Body of pancreas (tissue), 4 donors: ENCODE data around the gene ST6GALNAC3. TPM values are rescaled to one million over a fixed set of nuclear protein-coding genes. Genes with fewer than 3 reads are reported as not detected.
A peak's percentile ranks its signal among the peaks of the same experiment; 100 is the strongest.

Source experiments
- ATAC-seq: fragments of 150-250 bp; one replicate; pipeline ENCODE4 v1.9.1; 2016
- DNase-seq, 4 donors: peaks; one replicate each; pipeline ENCODE4 v3.0.0-alpha.2; 2019
- H3K27ac ChIP-seq, 4 donors: fragments of 200-600 bp; sonication (generic); 1 replicate in 3 of 4; 2 replicates in 1 of 4; pipeline versions ENCODE4 v1.5.1 to v1.6.1; 2016 to 2019; ENCODE audit warnings: mild to moderate bottlenecking in 1 of 4, mixed read lengths in 1 of 4, moderate library complexity in 1 of 4
- H3K27me3 ChIP-seq, 2 donors: fragments of 200-600 bp; sonication (generic); one replicate each; pipeline ENCODE4 v1.6.0; 2016; ENCODE audit warnings: mild to moderate bottlenecking in 1 of 2
- H3K36me3 ChIP-seq, 2 donors: fragments of 200-600 bp; sonication (generic); replicated peaks in 1 of 2; 2 replicates each; pipeline ENCODE4 v1.5.1; 2016; ENCODE audit warnings: low read depth in 2 of 2; ENCODE audit not compliant: insufficient read depth in 1 of 2
- H3K4me1 ChIP-seq: fragments of 200-600 bp; sonication (generic); one replicate; pipeline ENCODE4 v1.6.0; 2016
- H3K4me3 ChIP-seq, 2 donors: fragments of 200-600 bp; sonication (generic); 1 replicate in 1 of 2; 2 replicates in 1 of 2; pipeline ENCODE4 v1.5.1; 2016 to 2019
- H3K9me3 ChIP-seq, 3 donors: fragments of 200-600 bp; sonication (generic); 1 replicate in 2 of 3; 2 replicates in 1 of 3; pipeline ENCODE4 v1.5.1; 2016
- POLR2A ChIP-seq, 3 donors: fragments of 450-650 bp; IDR thresholded peaks; one replicate each; pipeline ENCODE4 v1.6.1; 2016; ENCODE audit warnings: antibody characterized with exemption in 3 of 3, mild to moderate bottlenecking in 2 of 3
- WGBS, 2 donors: methylation state at CpG; one replicate each; pipeline ENCODE4 v1.1.5; 2017; 5-methylcytosine and 5-hydroxymethylcytosine counted together
- intact Hi-C: fragments of 100-400 bp; cut with DNase I; formaldehyde crosslinking; loops from one replicate; pipeline ENCODE4 v1.15.1; 2023
- total RNA-seq, 2 donors: library from RNA; depleted of rRNA; stranded (reverse); fragments of >200 nt; gene quantifications; one replicate each; pipeline ENCODE4 v1.1.0, GENCODE V29; 2016
- TF ChIP-seq, protein P1 (sequence below), 7 experiments: fragments of 450-650 bp in 4 of 7; fragments of 200-600 bp in 3 of 7; sonication (generic) in 3 of 7; IDR thresholded peaks; one replicate each; pipeline ENCODE4 v1.5.1; 2016 to 2019; ENCODE audit warnings: antibody characterized with exemption in 7 of 7

Gene ST6GALNAC3
- total RNA-seq, 2 donors from 2014 or later, result 1.3 to 2.3 TPM

DNA sequence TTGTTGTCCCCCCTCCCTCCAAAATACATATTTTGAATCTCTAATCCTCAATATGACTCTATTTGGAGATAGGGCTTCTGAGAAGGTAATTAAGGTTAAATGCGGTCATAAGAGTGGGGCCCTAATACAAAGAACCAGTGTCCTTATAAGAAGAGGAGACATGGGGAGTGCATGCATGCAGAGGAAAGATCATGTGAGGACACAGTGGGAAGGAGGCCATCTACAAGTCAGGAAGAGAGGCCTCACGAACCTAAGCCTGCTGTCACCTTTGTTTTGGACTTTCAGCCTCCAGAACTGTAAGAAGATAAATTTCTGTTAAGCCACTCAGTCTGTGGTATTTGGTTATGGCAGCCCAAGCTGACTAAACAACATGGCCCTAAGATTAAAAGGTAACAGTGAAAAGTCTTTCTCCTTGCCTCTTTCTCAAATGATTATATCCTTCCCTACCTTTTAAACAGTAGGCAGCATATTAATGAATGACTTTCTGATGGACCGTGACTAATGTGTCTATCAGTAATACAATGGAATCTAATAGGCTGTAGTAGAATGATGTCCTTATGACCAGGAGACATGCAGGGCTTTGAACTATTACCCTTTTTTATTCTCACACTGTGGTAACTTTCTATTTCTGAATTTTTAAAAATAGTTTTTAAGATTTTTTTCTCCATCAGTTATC, 40.6 kb upstream of the ST6GALNAC3 start:
- intact Hi-C loops, result no loop called here
- DNase-seq (no peak), ATAC-seq (no peak)
- no peak overlapping the region for H3K4me3 ChIP-seq
- H3K27me3 ChIP-seq, result no peaks in the 10 kb centered on the region
- 73 to 75% methylated on average over 3 of the region's 3 CpGs for WGBS, 2 donors
- no peaks in the 10 kb centered on the region for H3K36me3 ChIP-seq
- no peaks in the 10 kb centered on the region for H3K9me3 ChIP-seq
- H3K4me1 ChIP-seq, result no peaks in the 10 kb centered on the region
- no peak for TF ChIP-seq POLR2A (IDR thresholded peaks at IDR 0.05)
- TF ChIP-seq, protein P1, sequence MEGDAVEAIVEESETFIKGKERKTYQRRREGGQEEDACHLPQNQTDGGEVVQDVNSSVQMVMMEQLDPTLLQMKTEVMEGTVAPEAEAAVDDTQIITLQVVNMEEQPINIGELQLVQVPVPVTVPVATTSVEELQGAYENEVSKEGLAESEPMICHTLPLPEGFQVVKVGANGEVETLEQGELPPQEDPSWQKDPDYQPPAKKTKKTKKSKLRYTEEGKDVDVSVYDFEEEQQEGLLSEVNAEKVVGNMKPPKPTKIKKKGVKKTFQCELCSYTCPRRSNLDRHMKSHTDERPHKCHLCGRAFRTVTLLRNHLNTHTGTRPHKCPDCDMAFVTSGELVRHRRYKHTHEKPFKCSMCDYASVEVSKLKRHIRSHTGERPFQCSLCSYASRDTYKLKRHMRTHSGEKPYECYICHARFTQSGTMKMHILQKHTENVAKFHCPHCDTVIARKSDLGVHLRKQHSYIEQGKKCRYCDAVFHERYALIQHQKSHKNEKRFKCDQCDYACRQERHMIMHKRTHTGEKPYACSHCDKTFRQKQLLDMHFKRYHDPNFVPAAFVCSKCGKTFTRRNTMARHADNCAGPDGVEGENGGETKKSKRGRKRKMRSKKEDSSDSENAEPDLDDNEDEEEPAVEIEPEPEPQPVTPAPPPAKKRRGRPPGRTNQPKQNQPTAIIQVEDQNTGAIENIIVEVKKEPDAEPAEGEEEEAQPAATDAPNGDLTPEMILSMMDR (IDR thresholded peaks at IDR 0.05), result no peak
- H3K27ac ChIP-seq, result no peak overlapping the region

DNA sequence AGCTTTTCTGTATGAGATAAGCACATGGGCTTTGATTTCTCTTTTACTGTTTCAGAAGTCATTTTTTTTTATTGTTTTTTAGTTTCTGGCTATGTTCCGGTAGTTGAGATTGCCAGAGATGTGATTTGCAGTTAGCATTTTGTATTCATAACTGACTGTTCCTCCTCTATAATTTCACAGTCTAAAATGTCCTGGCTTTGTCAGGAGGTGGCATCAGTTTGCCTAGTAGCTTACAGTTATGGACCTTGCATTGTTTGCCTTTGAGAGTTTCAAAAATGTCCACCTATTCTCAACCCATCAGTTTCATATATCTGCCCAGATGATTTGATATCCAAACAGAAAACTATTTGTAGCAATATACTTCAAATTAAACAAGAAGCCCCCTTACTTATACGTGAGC, 39.5 kb upstream of the ST6GALNAC3 start:
- no peaks in the 10 kb centered on the region for H3K36me3 ChIP-seq
- no peaks in the 10 kb centered on the region for H3K9me3 ChIP-seq
- H3K4me1 ChIP-seq, result no peaks in the 10 kb centered on the region
- WGBS, 2 donors, result 61 to 82% methylated on average over 2 of the region's 2 CpGs
- intact Hi-C loops, result no loop called here
- no peak overlapping the region for H3K27ac ChIP-seq
- no peaks in the 10 kb centered on the region for H3K27me3 ChIP-seq
- DNase-seq (no peak), ATAC-seq (no peak)
- H3K4me3 ChIP-seq, result no peak overlapping the region
- no peak for TF ChIP-seq POLR2A (IDR thresholded peaks at IDR 0.05)
- TF ChIP-seq, protein P1 (IDR thresholded peaks at IDR 0.05), result peak in 1 of 7 experiments; percentile 10

DNA sequence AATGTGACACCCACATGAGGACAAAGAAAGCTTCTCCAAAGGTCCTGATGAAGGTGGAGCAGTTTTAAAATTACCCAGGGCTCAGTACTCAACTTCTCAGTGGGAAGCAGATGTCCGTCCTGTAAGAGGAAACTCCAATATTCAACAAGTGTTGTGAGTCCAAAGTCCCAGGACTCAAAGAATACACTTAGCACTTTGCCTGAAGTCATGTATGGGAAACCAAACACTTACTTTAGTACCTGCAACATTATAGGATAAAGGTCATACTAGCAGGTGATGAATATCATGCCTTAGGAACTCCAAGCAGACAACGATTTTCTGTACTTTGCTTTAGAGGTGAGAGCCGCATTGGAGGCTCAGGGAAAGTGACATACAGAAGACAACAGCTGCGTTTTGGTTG, 37.2 kb upstream of the ST6GALNAC3 start:
- Histone ChIP-seq H3K4me3 (no peak overlapping the region), H3K27me3 (no peaks in the 10 kb centered on the region), H3K4me1 (no peaks in the 10 kb centered on the region), H3K9me3 (no peaks in the 10 kb centered on the region), H3K27ac (no peak overlapping the region), H3K36me3 (no peaks in the 10 kb centered on the region)
- DNase-seq, result no peak
- WGBS, 2 donors, result 23 to 47% methylated on average over 4 of the region's 4 CpGs
- intact Hi-C loops, result no loop called here
- TF ChIP-seq POLR2A (IDR thresholded peaks at IDR 0.05), result no peak
- no peak for ATAC-seq

DNA sequence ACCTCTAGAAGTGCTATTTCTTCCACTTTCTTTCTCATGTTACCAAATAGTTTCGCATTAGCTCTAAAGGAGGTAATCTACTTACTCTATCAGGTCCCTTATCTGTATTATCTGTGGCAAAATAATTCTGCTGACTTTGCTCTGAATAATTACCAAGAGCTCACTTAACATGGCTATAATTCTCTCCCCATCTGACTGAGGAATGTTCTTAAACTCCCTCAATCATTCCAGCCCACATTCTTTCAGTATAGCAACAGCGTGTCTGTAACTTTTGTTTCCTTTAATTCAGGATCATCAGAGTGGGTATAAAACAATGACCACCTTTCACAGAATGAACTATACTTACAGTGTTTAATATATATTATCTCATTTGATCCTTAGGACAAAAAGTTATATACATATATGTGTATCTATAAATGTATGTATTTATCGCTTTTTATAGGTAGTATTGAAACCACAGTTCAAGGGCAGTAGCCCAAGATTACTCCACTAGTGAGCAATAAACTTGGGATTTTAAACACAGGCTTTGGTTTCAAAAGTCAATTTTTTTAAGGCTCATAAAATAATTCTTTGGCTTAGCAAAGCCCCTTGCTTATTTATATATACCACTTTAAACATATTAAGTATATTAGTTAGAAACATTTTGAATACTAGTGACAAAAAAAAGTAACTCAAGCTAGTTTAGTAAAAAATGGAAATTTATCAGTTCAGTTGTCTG, 36.1 kb upstream of the ST6GALNAC3 start:
- Histone ChIP-seq H3K36me3 (no peaks in the 10 kb centered on the region), H3K4me1 (no peaks in the 10 kb centered on the region), H3K27ac (no peak overlapping the region), H3K27me3 (no peaks in the 10 kb centered on the region), H3K4me3 (no peak overlapping the region), H3K9me3 (no peaks in the 10 kb centered on the region)
- intact Hi-C loops, result no loop called here
- no peak for DNase-seq
- no peak for TF ChIP-seq POLR2A (IDR thresholded peaks at IDR 0.05)
- TF ChIP-seq, protein P1 (IDR thresholded peaks at IDR 0.05), result no peak
- WGBS, 2 donors, result 62 to 66% methylated on average over 3 of the region's 3 CpGs
- no peak for ATAC-seq

DNA sequence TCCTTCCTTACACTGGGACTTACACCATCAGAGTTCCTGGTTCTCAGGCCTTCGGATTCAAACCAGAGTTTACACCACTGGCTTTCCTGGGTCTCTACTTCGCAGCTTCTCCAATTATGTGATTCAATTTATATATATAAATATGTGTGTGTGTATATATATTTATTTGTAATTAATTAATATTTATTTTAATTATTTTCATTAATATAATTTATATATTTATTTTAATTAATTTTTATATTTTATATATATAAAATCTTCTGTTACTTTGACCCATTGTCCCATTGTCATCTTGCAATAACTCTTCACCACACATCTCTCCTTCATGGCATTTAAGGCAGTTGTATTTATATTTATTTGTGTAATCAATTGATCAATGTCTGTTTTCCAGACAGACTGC, 28.4 kb upstream of the ST6GALNAC3 start:
- no peak for TF ChIP-seq POLR2A (IDR thresholded peaks at IDR 0.05)
- TF ChIP-seq, protein P1 (IDR thresholded peaks at IDR 0.05), result no peak
- Histone ChIP-seq H3K27ac (no peak overlapping the region), H3K4me3 (no peak overlapping the region), H3K36me3 (no peaks in the 10 kb centered on the region), H3K27me3 (no peaks in the 10 kb centered on the region), H3K4me1 (no peaks in the 10 kb centered on the region), H3K9me3 (no peaks in the 10 kb centered on the region)
- intact Hi-C loops, result no loop called here
- DNase-seq, result no peak
- no peak for ATAC-seq
- WGBS, 2 donors, result 54 to 88% methylated on average over 2 of the region's 2 CpGs
